Lung (tissue), 12 donors: ENCODE measurements around the gene ZC3HAV1. TPM values are rescaled to one million over a fixed set of nuclear protein-coding genes. Genes with fewer than 3 reads are reported as not detected.
"Not testable (repeated sequence)": the region's sequence is repeated elsewhere in the genome, so short reads cannot be mapped to it uniquely, and the experiment has no call there.

ENCODE experiments used
- ATAC-seq: fragments of 200-7000 bp; cut with Tn5 transposase; one replicate; pipeline ENCODE4 v1.9.1; 2020; ENCODE audit warnings: moderate number of reproducible peaks; ENCODE audit not compliant: insufficient read depth, low FRiP score
- DNase-seq, 3 donors: peaks; one replicate each; pipeline ENCODE4 v3.0.0-alpha.2; 2013 to 2017
- H3K27ac ChIP-seq, 2 donors: one replicate each; pipeline ENCODE4 v1.5.1; 2013; ENCODE audit warnings: mild to moderate bottlenecking in 2 of 2, moderate library complexity in 2 of 2, control low read depth in 1 of 2, inconsistent platforms in 1 of 2, low read depth in 1 of 2, low read length in 1 of 2
- H3K27me3 ChIP-seq, 3 donors: one replicate each; pipeline ENCODE4 v1.5.1; 2013; ENCODE audit warnings: low read length in 2 of 3; ENCODE audit not compliant: control insufficient read depth in 3 of 3, insufficient read depth in 3 of 3
- H3K36me3 ChIP-seq, 4 donors: one replicate each; pipeline ENCODE4 v1.5.1; 2013; ENCODE audit warnings: low read length in 4 of 4, mild to moderate bottlenecking in 1 of 4, moderate library complexity in 1 of 4; ENCODE audit not compliant: control insufficient read depth in 4 of 4, insufficient read depth in 4 of 4
- H3K4me1 ChIP-seq, 5 donors: one replicate each; pipeline ENCODE4 v1.5.1; 2013; ENCODE audit warnings: low read length in 5 of 5, mild to moderate bottlenecking in 2 of 5, moderate library complexity in 1 of 5; ENCODE audit not compliant: control insufficient read depth in 5 of 5, insufficient read depth in 5 of 5
- H3K4me3 ChIP-seq: one replicate; pipeline ENCODE4 v1.5.1; 2013; ENCODE audit warnings: mild to moderate bottlenecking, control low read depth, moderate library complexity
- H3K9ac ChIP-seq, 2 donors: one replicate each; pipeline ENCODE4 v1.5.1; 2013; ENCODE audit warnings: low read length in 2 of 2, control low read depth in 1 of 2; ENCODE audit not compliant: insufficient read depth in 1 of 2
- H3K9me3 ChIP-seq, 4 donors: one replicate each; pipeline ENCODE4 v1.5.1; 2013; ENCODE audit warnings: low read length in 3 of 4, mild to moderate bottlenecking in 1 of 4, moderate library complexity in 1 of 4; ENCODE audit not compliant: control insufficient read depth in 4 of 4, insufficient read depth in 3 of 4
- CTCF ChIP-seq: IDR thresholded peaks from 2 replicates; pipeline ENCODE4 v1.5.1; 2012; ENCODE audit warnings: mild to moderate bottlenecking; ENCODE audit errors: control extremely low read depth, extremely low read depth
- WGBS, 2 donors: extraction: QIAGEN DNeasy Blood & Tissue Kit; methylation state at CpG; one replicate each; pipeline ENCODE4 v1.1.7; 2013; 5-methylcytosine and 5-hydroxymethylcytosine counted together
- polyA plus RNA-seq, 2 donors: library from polyadenylated mRNA; stranded (reverse); fragments of 200-250 nt; gene quantifications; one replicate each; pipeline ENCODE4 v1.2.1, GENCODE V29; 2013
- total RNA-seq, 2 donors: library from RNA; depleted of rRNA in 1 of 2; stranded (reverse); fragments of >200 nt in 1 of 2; gene quantifications; one replicate each; pipeline ENCODE4 v1.2.1, GENCODE V29; 2014 to 2021
- donor health status: control.
- donor health status: control.
- donor health status: Bipolar disorder and iron deficiency.
- donor health status: healthy.
- donor health status: DM: yes; HTN: yes; CAD: no.

Gene ZC3HAV1
- total and polyA plus RNA-seq, 4 donors, result 8.2 to 43.4 (median 24.5) TPM

- ATAC-seq (no peak), DNase-seq (no peak)
- H3K36me3 ChIP-seq, result peaks cover 4 to 27% (median 11%) of the 10 kb centered on the region in 4 donors
- H3K9me3 ChIP-seq, result peaks cover 0 to 2% (median 0%) of the 10 kb centered on the region in 4 donors
- no peak overlapping the region for H3K4me3 ChIP-seq
- WGBS, 2 donors, result 89 to 91% methylated on average over 4 of the region's 4 CpGs
- H3K27me3 ChIP-seq, result no peaks in the 10 kb centered on the region
- peaks cover 0 to 16% (median 0%) of the 10 kb centered on the region in 5 donors for H3K4me1 ChIP-seq
- H3K27ac ChIP-seq, result no peak overlapping the region
- H3K9ac ChIP-seq, result no peak overlapping the region
- TF ChIP-seq CTCF, result no peak
These were observed 77.0 kb downstream of the ZC3HAV1 start for GRCh38 chr7:139032473-139032872.

- WGBS, 2 donors, result 92% methylated on average over 3 of the region's 3 CpGs
- DNase-seq (no peak), ATAC-seq (no peak)
- peaks cover 0 to 2% (median 0%) of the 10 kb centered on the region in 4 donors for H3K9me3 ChIP-seq
- no peak for TF ChIP-seq CTCF
- no peak overlapping the region for H3K9ac ChIP-seq
- no peaks in the 10 kb centered on the region for H3K27me3 ChIP-seq
- H3K4me1 ChIP-seq, result peaks cover 0 to 6% (median 0%) of the 10 kb centered on the region in 5 donors
- H3K36me3 ChIP-seq, result peaks cover 9 to 41% (median 20%) of the 10 kb centered on the region in 4 donors
- H3K4me3 ChIP-seq, result no peak overlapping the region
- no peak overlapping the region for H3K27ac ChIP-seq
These were observed 80.2 kb downstream of the ZC3HAV1 start for GRCh38 chr7:139029353-139029752.

- no peak for TF ChIP-seq CTCF
- ATAC-seq (no peak), DNase-seq (no peak)
- H3K4me3 ChIP-seq, result no peak overlapping the region
- 92 to 95% methylated on average over 6 of the region's 6 CpGs for WGBS, 2 donors
- no peak overlapping the region for H3K9ac ChIP-seq
- peaks cover 9 to 38% (median 22%) of the 10 kb centered on the region in 4 donors for H3K36me3 ChIP-seq
- peaks cover 0 to 6% (median 0%) of the 10 kb centered on the region in 5 donors for H3K4me1 ChIP-seq
- no peaks in the 10 kb centered on the region for H3K27me3 ChIP-seq
- no peaks in the 10 kb centered on the region for H3K9me3 ChIP-seq
- no peak overlapping the region for H3K27ac ChIP-seq
These were observed 83.0 kb downstream of the ZC3HAV1 start for GRCh38 chr7:139026551-139026950.

GRCh38 chr7:139025861-139026260, 83.7 kb downstream of the ZC3HAV1 start:
- not testable (repeated sequence) for H3K4me1 ChIP-seq, ATAC-seq, H3K9ac ChIP-seq, H3K4me3 ChIP-seq, H3K27ac ChIP-seq, DNase-seq, H3K9me3 ChIP-seq, H3K27me3 ChIP-seq
- 91 to 98% methylated on average over 5 of the region's 5 CpGs for WGBS, 2 donors
- H3K36me3 ChIP-seq, result peaks cover 9 to 38% (median 22%) of the 10 kb centered on the region in 4 donors
